ENCODE data around the gene PDE8A.

Gene PDE8A

DNA sequence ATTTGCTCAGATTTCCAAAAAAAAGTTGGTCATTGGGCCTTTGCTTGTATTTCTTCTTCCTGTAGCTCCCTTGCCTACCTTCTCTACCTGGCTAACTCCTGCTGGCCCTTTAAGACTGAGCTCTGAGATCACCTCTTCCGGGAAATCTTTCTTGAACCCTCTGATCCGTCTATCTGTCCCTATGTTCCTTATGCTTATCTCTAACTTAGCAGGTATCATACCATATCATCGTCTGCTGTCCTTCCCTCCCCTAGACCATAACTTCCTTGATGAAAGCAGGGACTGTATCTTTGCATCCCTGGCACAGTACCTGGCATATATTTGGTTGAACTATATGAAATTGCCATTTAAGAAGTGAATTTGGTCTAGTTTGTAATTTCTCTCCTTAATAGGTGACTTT lies 42.3 kb downstream of the PDE8A start:
- Histone ChIP-seq H3K27me3 (no peaks in the 10 kb centered on the region), H3K27ac (no peak overlapping the region), H3K4me1 (peaks cover 0 to 60% (median 36%) of the 10 kb centered on the region in 4 donors), H3K4me3 (no peak overlapping the region), H3K9me3 (no peaks in the 10 kb centered on the region), H3K36me3 (no peaks in the 10 kb centered on the region)
- intact Hi-C loops (cut with DNase I; ENCODE audit: low total_unique reads) = no loop called here
- no peak for DNase-seq
- TF ChIP-seq, protein P1, sequence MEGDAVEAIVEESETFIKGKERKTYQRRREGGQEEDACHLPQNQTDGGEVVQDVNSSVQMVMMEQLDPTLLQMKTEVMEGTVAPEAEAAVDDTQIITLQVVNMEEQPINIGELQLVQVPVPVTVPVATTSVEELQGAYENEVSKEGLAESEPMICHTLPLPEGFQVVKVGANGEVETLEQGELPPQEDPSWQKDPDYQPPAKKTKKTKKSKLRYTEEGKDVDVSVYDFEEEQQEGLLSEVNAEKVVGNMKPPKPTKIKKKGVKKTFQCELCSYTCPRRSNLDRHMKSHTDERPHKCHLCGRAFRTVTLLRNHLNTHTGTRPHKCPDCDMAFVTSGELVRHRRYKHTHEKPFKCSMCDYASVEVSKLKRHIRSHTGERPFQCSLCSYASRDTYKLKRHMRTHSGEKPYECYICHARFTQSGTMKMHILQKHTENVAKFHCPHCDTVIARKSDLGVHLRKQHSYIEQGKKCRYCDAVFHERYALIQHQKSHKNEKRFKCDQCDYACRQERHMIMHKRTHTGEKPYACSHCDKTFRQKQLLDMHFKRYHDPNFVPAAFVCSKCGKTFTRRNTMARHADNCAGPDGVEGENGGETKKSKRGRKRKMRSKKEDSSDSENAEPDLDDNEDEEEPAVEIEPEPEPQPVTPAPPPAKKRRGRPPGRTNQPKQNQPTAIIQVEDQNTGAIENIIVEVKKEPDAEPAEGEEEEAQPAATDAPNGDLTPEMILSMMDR (IDR thresholded peaks at IDR 0.05) = no peak

DNA sequence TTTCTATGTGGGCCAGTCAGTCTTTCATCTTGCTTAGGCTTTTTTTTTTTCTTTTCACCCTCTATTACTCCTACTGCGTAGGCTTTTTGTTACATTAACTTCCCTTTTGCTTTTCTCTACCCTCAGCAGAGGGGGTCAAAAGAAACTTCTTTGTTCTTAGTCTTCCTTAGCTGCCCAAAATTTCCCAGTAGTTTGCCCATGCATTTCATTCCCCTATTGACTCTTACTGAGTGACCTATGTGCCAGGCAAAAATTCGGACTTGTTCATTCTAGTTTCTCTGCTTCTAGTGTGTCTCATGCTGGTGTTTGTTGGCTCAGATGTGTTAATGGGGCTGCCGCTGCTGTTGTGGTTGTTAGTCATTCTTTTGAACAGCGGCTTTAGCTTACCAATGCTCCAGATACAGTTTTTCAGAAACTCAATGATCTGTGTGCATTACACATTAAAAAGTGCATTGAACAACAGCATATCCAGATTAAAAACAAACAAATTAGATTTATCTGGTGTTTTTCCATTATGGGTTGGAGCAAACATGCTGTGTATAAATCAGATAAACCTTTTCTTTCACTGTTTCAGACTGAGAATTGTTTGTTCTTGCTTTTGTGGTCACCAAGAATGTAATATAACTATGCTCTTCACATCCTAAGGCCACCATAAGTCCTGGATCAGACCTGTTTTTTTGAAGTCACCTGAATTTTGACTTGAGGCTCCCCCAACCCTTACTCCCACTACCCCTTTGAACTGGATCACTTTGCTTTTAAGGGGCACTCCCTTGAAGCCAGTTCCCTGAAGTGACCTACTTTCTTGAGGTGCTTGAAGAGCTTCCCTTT lies 43.1 kb downstream of the PDE8A start:
- H3K4me3 ChIP-seq = no peak overlapping the region
- no peaks in the 10 kb centered on the region for H3K27me3 ChIP-seq
- H3K9me3 ChIP-seq = no peaks in the 10 kb centered on the region
- peak overlapping the region; percentile 36 to 68 for H3K27ac ChIP-seq
- intact Hi-C loops (cut with DNase I; ENCODE audit: low total_unique reads) = no loop called here
- TF ChIP-seq, protein P1 (IDR thresholded peaks at IDR 0.05) = no peak
- H3K4me1 ChIP-seq = peaks cover 0 to 65% (median 37%) of the 10 kb centered on the region in 4 donors
- no peak for DNase-seq
- no peaks in the 10 kb centered on the region for H3K36me3 ChIP-seq

DNA sequence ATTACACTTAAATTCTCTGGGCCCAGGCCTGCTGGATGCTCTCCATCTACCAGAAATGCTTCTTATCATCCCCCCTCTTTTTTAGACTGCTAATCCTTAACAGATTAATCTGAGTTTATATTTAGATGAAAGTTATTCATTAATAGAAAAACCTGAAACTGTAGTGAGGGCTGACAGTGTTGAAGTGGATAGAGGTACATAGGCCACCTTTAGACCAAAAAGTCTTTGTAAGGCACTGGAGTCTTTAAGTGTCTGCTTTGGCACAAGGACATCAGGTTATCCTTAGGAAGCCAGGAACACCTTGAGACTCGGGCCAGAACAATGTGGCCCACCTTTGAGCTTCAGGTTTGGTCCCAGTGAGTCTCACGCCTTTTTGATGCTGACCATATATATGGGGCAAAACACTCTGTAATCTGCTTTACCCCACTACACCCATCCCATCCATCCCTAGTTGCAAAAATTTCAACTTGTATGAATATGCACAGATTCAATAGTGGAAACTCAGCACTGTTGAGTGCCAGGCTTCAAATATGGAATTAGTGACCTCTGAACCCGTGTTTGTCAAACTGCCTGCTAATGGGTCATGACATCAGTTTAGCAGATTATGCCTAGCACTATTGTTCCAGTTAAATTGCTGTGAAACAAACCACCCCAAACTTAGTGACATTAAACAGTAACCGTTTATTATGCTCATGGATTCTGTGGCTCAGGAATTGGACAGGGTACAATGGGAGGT lies 44.0 kb downstream of the PDE8A start:
- H3K4me1 ChIP-seq = peaks cover 0 to 69% (median 41%) of the 10 kb centered on the region in 4 donors
- DNase-seq = no peak
- H3K27me3 ChIP-seq = no peaks in the 10 kb centered on the region
- TF ChIP-seq, protein P1 (IDR thresholded peaks at IDR 0.05) = no peak
- H3K27ac ChIP-seq = peak overlapping the region; percentile 52 to 68
- H3K9me3 ChIP-seq = no peaks in the 10 kb centered on the region
- H3K36me3 ChIP-seq = no peaks in the 10 kb centered on the region
- no peak overlapping the region for H3K4me3 ChIP-seq
- intact Hi-C loops (cut with DNase I; ENCODE audit: low total_unique reads) = no loop called here

DNA sequence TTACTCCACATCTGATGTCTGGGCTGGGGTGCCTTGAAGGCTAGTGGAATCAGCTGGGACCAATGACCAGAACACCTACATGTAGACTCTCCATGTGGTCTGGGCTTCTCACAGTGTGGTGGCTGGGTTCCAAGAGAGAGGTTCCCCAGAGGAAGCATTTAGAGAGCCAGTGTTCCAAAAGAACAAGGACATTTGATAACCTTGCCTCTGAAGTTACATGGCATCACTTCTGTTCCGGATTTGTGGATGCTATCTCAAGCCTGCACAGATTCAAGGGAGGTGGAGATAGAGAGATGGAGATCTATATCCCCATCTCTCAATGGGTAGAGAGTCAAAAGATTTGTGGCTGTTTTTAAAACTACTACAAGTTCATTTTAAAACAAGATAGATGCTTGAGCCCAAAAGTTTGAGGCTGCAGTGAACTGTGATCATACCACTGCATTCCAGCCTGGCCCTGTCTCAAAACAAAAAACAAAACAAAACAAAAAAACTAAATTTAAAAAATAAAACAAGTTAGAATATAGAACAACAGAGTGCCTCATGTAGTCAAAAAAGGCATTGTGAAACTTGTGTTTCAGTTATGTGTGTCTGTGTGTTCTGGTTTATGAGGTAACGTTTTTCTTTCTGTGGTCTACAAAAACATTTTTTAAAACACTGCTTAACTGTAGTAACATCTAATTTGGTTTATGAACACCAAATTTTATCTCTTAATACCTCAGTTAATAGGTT lies 44.8 kb downstream of the PDE8A start:
- Histone ChIP-seq H3K27ac (peak overlapping the region; percentile 52 to 68), H3K4me3 (no peak overlapping the region), H3K4me1 (peaks cover 0 to 75% (median 42%) of the 10 kb centered on the region in 4 donors), H3K27me3 (no peaks in the 10 kb centered on the region), H3K9me3 (no peaks in the 10 kb centered on the region), H3K36me3 (no peaks in the 10 kb centered on the region)
- TF ChIP-seq, protein P1 (IDR thresholded peaks at IDR 0.05) = no peak
- intact Hi-C loops (cut with DNase I; ENCODE audit: low total_unique reads) = no loop called here
- no peak for DNase-seq

DNA sequence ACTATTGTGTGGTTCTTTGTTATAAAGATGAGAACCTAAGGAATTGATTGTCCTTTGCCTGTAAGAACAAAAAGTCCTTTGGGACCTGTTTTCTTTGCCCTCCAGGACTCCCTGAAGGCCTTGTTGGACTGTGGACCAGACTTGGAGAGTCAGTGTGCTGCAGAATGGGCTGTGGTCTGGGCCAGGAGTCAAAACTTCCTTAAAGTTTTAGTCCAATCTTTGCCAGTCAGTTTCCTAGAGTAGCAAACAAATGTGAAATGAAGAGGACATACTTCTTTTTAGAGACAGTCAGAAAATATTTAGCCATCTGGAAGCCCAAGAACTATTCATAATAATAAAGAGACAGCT lies 45.4 kb downstream of the PDE8A start:
- no peak for DNase-seq
- Histone ChIP-seq H3K27me3 (no peaks in the 10 kb centered on the region), H3K27ac (peak overlapping the region; percentile 52 to 68), H3K36me3 (no peaks in the 10 kb centered on the region), H3K4me1 (peaks cover 0 to 79% (median 42%) of the 10 kb centered on the region in 4 donors), H3K9me3 (no peaks in the 10 kb centered on the region), H3K4me3 (no peak overlapping the region)
- intact Hi-C loops (cut with DNase I; ENCODE audit: low total_unique reads) = no loop called here
- TF ChIP-seq, protein P1 (IDR thresholded peaks at IDR 0.05) = no peak

Measured in tibial artery (tissue), 4 donors.